SK-N-SH treated with all-trans-retinoic acid at 6 μM for 48 hours (cell line): ENCODE data around the gene CBFA2T3.

Experiments used
- ATAC-seq: fragments of 200-7000 bp; cut with Tn5 transposase; 3 replicates; pipeline ENCODE4 v1.9.1; 2020; ENCODE audit warnings: mild to moderate bottlenecking, moderate library complexity
- ARNTL ChIP-seq: fragments of 450-650 bp; formaldehyde crosslinking; IDR thresholded peaks from 2 replicates; pipeline ENCODE4 v1.5.0; 2020; ENCODE audit warnings: low read depth, mild to moderate bottlenecking, moderate library complexity, borderline replicate concordance
- BACH2 ChIP-seq: fragments of 250-450 bp; sonication (Bioruptor Pico); IDR thresholded peaks from 2 replicates; pipeline ENCODE4 v1.9.0; 2021; ENCODE audit warnings: mild to moderate bottlenecking, borderline replicate concordance
- CREB5 ChIP-seq: fragments of 250-450 bp; sonication (Bioruptor Pico); IDR thresholded peaks from 2 replicates; pipeline ENCODE4 v1.5.1; 2020; ENCODE audit warnings: low read depth, mild to moderate bottlenecking, moderate library complexity
- CSDC2 ChIP-seq: fragments of 250-450 bp; sonication (Bioruptor Pico); IDR thresholded peaks from 2 replicates; pipeline ENCODE4 v1.5.0; 2020; ENCODE audit warnings: mild to moderate bottlenecking, moderate library complexity
- CSRNP3 ChIP-seq: fragments of 250-450 bp; sonication (Bioruptor Pico); IDR thresholded peaks from 2 replicates; pipeline ENCODE4 v1.5.1; 2021; ENCODE audit warnings: mild to moderate bottlenecking, moderate library complexity
- ESRRG ChIP-seq: fragments of 250-450 bp; sonication (Bioruptor Pico); IDR thresholded peaks from 2 replicates; pipeline ENCODE4 v1.6.1; 2021; ENCODE audit warnings: mild to moderate bottlenecking
- GLIS3 ChIP-seq: fragments of 250-450 bp; sonication (Bioruptor Pico); IDR thresholded peaks from 2 replicates; pipeline ENCODE4 v1.5.0; 2020; ENCODE audit warnings: mild to moderate bottlenecking, moderate library complexity
- ISL1 ChIP-seq: fragments of 250-450 bp; sonication (Bioruptor Pico); IDR thresholded peaks from 2 replicates; pipeline ENCODE4 v2.1.2; 2022; ENCODE audit warnings: mild to moderate bottlenecking, moderate library complexity
- OSR1 ChIP-seq: fragments of 250-450 bp; sonication (Bioruptor Pico); IDR thresholded peaks from 2 replicates; pipeline ENCODE4 v1.8.0; 2022; ENCODE audit warnings: moderate library complexity, mild to moderate bottlenecking, inconsistent platforms
- POU6F1 ChIP-seq: fragments of 250-450 bp; sonication (Bioruptor Pico); IDR thresholded peaks from 2 replicates; pipeline ENCODE4 v1.8.0; 2021; ENCODE audit warnings: low read depth, mild to moderate bottlenecking, moderate library complexity, borderline replicate concordance
- PPARA ChIP-seq: fragments of 250-450 bp; sonication (Bioruptor Pico); IDR thresholded peaks from 2 replicates; pipeline ENCODE4 v1.5.0; 2020; ENCODE audit warnings: mild to moderate bottlenecking, borderline replicate concordance
- RARB ChIP-seq: fragments of 250-450 bp; sonication (Bioruptor Pico); IDR thresholded peaks from 2 replicates; pipeline ENCODE4 v1.8.0; 2021; ENCODE audit warnings: mild to moderate bottlenecking, moderate library complexity
- SNAI2 ChIP-seq: fragments of 250-450 bp; sonication (Bioruptor Pico); IDR thresholded peaks from 2 replicates; pipeline ENCODE4 v1.5.0; 2020; ENCODE audit warnings: mild to moderate bottlenecking, moderate library complexity
- TCF4 ChIP-seq: fragments of 250-450 bp; sonication (Bioruptor Pico); IDR thresholded peaks from 2 replicates; pipeline ENCODE4 v1.8.0; 2021; ENCODE audit warnings: mild to moderate bottlenecking, moderate library complexity, borderline replicate concordance
- TOX ChIP-seq: fragments of 250-450 bp; sonication (Bioruptor Pico); IDR thresholded peaks from 2 replicates; pipeline ENCODE4 v1.8.0; 2021; ENCODE audit warnings: mild to moderate bottlenecking, moderate library complexity, borderline replicate concordance
- ZC3H10 ChIP-seq: fragments of 250-450 bp; sonication (Bioruptor Pico); IDR thresholded peaks from 2 replicates; pipeline ENCODE4 v1.5.1; 2021; ENCODE audit warnings: mild to moderate bottlenecking, moderate library complexity
- ZFP3 ChIP-seq: fragments of 250-450 bp; sonication (Bioruptor Pico); IDR thresholded peaks from 2 replicates; pipeline ENCODE4 v1.5.0; 2020; ENCODE audit warnings: mild to moderate bottlenecking, moderate library complexity
- ZNF565 ChIP-seq: fragments of 450-650 bp; formaldehyde crosslinking; conservative IDR thresholded peaks from 2 replicates; pipeline ENCODE4 v1.5.0; 2020; ENCODE audit warnings: low read depth, mild to moderate bottlenecking, moderate library complexity
- ZNF70 ChIP-seq: fragments of 450-650 bp; formaldehyde crosslinking; IDR thresholded peaks from 2 replicates; pipeline ENCODE4 v1.5.0; 2020; ENCODE audit warnings: mild to moderate bottlenecking, moderate library complexity
- ZNF8 ChIP-seq: fragments of 450-650 bp; formaldehyde crosslinking; IDR thresholded peaks from 2 replicates; pipeline ENCODE4 v1.5.0; 2020; ENCODE audit warnings: mild to moderate bottlenecking, moderate library complexity
- TF ChIP-seq, protein P1 (sequence below): fragments of 250-450 bp; sonication (Bioruptor Pico); IDR thresholded peaks from 2 replicates; pipeline ENCODE4 v1.8.0; 2020; ENCODE audit warnings: mild to moderate bottlenecking, moderate library complexity, borderline replicate concordance
- TF ChIP-seq, protein P2 (sequence below): fragments of 250-450 bp; sonication (Bioruptor Pico); IDR thresholded peaks from 2 replicates; pipeline ENCODE4 v1.5.0; 2020; ENCODE audit warnings: mild to moderate bottlenecking, moderate library complexity

CBFA2T3 gene

DNA sequence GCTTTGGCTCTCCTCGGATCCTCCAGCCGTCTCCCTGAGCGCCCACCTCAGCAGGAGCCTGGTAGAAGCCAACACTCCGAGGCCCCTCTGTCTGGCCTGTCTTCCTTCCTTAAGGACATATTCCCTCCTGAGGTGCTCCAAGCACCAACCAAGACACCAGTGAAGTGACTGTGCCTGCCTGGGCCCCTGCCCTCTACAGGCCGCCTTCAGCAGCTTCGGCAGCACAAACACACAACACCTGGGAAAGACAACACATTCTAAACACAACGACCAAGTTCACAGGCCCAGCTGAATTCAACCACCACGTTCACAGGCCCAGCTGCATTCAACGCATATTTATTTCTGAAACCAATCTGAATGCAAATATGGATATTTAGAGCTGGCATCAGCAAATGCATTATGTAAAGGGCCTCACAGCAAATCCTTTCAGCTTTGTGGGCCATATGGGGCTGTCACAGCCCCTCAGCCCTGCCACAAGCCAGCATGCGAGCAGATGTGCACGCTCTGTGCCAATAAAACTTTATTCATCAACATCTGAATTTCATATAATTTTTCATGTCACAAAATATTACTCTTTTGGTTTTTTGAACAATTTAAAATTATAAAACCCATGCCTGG, 132.5 kb downstream of the CBFA2T3 start:
- no peak for ATAC-seq
- TF ChIP-seq ARNTL (CRISPR knock-in tag) (no peak), ZNF565 (no peak), ZNF70 (CRISPR knock-in tag) (no peak), GLIS3 (CRISPR knock-in tag) (no peak), CSDC2 (no peak), POU6F1 (CRISPR knock-in tag) (no peak), CSRNP3 (no peak), ESRRG (CRISPR knock-in tag) (no peak), PPARA (CRISPR knock-in tag) (no peak), ZC3H10 (CRISPR knock-in tag) (no peak), TOX (CRISPR knock-in tag) (no peak)
- TF ChIP-seq, all 23 proteins: peak for 0

GRCh38 chr16:88843256-88843655, 133.8 kb downstream of the CBFA2T3 start:
- TF ChIP-seq CREB5: no peak
- no peak for TF ChIP-seq SNAI2
- TF ChIP-seq ZNF70 (CRISPR knock-in tag): no peak
- TF ChIP-seq BACH2 (CRISPR knock-in tag): no peak
- TF ChIP-seq GLIS3 (CRISPR knock-in tag): no peak
- TF ChIP-seq CSRNP3: no peak
- no peak for ATAC-seq

DNA sequence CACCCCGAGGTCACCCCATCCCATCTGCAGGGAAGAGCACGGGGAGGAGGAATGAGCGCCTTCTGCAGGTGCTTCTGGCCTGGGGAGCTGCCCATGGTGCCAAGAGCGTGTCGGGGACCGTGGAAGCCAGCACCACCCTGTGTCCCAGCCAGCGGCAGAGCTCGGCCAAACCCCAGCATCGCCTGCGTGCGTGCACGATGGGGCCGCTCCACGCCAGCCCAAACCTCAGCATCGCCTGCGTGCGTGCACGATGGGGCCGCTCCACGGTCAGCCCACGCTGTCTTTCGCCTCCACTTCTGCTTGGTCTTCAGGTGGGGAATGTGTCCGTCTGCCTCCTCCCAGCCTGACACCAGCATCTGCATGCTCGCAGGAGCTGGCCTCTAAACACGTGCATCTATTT, 134.2 kb downstream of the CBFA2T3 start:
- ATAC-seq: no peak
- TF ChIP-seq RARB: no peak
- no peak for TF ChIP-seq TCF4 (CRISPR knock-in tag)
- TF ChIP-seq CREB5: no peak
- no peak for TF ChIP-seq ISL1 (CRISPR knock-in tag)

DNA sequence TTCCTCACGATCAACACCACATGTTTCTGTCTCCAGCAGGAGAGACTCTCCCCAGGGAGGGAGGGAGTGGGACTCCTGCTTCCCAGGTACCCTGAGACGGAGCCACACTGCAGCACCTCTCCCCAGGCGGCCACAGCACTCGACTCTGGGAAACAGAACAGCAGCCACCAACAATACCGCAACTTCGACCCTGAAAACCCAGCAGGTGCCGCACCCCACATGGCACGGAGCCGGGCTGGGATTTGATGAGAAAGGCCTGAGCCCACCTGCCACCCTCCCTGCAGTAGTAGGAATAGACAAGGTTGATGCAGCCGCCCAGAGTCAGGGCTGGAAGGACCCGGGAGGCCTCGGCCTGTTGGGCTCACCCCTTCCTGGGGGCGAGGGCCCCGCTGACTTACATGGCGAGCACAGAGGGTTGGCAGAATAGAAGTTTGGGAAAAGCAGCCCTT, 134.7 kb downstream of the CBFA2T3 start:
- ATAC-seq: no peak
- TF ChIP-seq BACH2 (CRISPR knock-in tag): no peak
- TF ChIP-seq, protein P1, sequence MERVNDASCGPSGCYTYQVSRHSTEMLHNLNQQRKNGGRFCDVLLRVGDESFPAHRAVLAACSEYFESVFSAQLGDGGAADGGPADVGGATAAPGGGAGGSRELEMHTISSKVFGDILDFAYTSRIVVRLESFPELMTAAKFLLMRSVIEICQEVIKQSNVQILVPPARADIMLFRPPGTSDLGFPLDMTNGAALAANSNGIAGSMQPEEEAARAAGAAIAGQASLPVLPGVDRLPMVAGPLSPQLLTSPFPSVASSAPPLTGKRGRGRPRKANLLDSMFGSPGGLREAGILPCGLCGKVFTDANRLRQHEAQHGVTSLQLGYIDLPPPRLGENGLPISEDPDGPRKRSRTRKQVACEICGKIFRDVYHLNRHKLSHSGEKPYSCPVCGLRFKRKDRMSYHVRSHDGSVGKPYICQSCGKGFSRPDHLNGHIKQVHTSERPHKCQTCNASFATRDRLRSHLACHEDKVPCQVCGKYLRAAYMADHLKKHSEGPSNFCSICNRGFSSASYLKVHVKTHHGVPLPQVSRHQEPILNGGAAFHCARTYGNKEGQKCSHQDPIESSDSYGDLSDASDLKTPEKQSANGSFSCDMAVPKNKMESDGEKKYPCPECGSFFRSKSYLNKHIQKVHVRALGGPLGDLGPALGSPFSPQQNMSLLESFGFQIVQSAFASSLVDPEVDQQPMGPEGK: no peak
- TF ChIP-seq ZFP3 (CRISPR knock-in tag): no peak
- TF ChIP-seq CSRNP3: no peak
- TF ChIP-seq, protein P2, sequence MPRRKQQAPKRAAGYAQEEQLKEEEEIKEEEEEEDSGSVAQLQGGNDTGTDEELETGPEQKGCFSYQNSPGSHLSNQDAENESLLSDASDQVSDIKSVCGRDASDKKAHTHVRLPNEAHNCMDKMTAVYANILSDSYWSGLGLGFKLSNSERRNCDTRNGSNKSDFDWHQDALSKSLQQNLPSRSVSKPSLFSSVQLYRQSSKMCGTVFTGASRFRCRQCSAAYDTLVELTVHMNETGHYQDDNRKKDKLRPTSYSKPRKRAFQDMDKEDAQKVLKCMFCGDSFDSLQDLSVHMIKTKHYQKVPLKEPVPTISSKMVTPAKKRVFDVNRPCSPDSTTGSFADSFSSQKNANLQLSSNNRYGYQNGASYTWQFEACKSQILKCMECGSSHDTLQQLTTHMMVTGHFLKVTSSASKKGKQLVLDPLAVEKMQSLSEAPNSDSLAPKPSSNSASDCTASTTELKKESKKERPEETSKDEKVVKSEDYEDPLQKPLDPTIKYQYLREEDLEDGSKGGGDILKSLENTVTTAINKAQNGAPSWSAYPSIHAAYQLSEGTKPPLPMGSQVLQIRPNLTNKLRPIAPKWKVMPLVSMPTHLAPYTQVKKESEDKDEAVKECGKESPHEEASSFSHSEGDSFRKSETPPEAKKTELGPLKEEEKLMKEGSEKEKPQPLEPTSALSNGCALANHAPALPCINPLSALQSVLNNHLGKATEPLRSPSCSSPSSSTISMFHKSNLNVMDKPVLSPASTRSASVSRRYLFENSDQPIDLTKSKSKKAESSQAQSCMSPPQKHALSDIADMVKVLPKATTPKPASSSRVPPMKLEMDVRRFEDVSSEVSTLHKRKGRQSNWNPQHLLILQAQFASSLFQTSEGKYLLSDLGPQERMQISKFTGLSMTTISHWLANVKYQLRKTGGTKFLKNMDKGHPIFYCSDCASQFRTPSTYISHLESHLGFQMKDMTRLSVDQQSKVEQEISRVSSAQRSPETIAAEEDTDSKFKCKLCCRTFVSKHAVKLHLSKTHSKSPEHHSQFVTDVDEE: no peak
- TF ChIP-seq CSDC2: no peak
- no peak for TF ChIP-seq RARB
- TF ChIP-seq OSR1 (CRISPR knock-in tag): no peak
- no peak for TF ChIP-seq GLIS3 (CRISPR knock-in tag)
- no peak for TF ChIP-seq SNAI2
- no peak for TF ChIP-seq ZNF8 (CRISPR knock-in tag)
- TF ChIP-seq ZNF70 (CRISPR knock-in tag): no peak
